PC-3 (cell line): Measurements from ENCODE around the gene LLPH.

Experiments
- EZH2phosphoT487 ChIP-seq: fragments of 300-600 bp; sonication (generic); IDR thresholded peaks from 2 replicates; pipeline ENCODE4 v1.6.1; 2018; ENCODE audit warnings: mild to moderate bottlenecking, antibody characterized with exemption, low read length, borderline replicate concordance
- TF ChIP-seq, protein P1 (sequence below): fragments of 300-600 bp; sonication (generic); conservative IDR thresholded peaks from 2 replicates; pipeline ENCODE4 v1.5.1; 2017; ENCODE audit warnings: antibody characterized with exemption, low read depth, mild to moderate bottlenecking, low read length

DNA sequence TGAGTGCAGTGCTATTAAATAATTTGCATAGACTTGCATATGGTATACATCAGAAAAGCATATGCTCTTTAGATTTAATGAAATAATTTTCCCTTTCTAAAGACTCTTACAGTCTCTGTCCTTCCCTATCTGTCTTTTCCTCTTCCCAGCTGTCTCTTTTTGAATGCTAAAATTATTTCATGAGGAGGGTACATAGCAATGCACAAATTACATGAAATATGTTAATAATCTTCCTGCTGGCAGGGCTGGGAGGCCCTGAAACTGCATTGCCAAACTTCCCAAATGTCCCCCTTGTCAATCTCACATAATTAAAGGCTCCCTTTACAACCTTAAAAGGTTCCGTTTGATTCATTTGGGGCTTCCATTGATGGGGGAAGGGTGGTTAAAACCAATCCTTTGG is 22.2 kb downstream of the LLPH start:
- TF ChIP-seq, protein P1, sequence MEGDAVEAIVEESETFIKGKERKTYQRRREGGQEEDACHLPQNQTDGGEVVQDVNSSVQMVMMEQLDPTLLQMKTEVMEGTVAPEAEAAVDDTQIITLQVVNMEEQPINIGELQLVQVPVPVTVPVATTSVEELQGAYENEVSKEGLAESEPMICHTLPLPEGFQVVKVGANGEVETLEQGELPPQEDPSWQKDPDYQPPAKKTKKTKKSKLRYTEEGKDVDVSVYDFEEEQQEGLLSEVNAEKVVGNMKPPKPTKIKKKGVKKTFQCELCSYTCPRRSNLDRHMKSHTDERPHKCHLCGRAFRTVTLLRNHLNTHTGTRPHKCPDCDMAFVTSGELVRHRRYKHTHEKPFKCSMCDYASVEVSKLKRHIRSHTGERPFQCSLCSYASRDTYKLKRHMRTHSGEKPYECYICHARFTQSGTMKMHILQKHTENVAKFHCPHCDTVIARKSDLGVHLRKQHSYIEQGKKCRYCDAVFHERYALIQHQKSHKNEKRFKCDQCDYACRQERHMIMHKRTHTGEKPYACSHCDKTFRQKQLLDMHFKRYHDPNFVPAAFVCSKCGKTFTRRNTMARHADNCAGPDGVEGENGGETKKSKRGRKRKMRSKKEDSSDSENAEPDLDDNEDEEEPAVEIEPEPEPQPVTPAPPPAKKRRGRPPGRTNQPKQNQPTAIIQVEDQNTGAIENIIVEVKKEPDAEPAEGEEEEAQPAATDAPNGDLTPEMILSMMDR = no peak
- no peak for TF ChIP-seq EZH2phosphoT487
